MM.1S (cell line): ENCODE data around the gene SIX3.

ENCODE experiments used
- CTCF ChIP-seq: fragments of 300-600 bp; sonication (generic); IDR thresholded peaks from 2 replicates; pipeline ENCODE4 v1.5.1; 2016; ENCODE audit warnings: antibody characterized with exemption, low read length, mixed read lengths
- EZH2 ChIP-seq: fragments of 300-600 bp; sonication (generic); optimal IDR thresholded peaks from 2 replicates; pipeline ENCODE3; 2017; ENCODE audit warnings: low read depth, mild to moderate bottlenecking, antibody characterized with exemption, low read length, mixed read lengths

GRCh38 chr2:44943693-44944101 lies 2.2 kb downstream of the SIX3 start:
- TF ChIP-seq CTCF (no peak), EZH2 (no peak)
